Measurements from ENCODE around the gene WBP11.

The WBP11 gene

GRCh38 chr12:14824012-14824634, 20.8 kb upstream of the WBP11 start:
- no peak for FAIRE-seq

- FAIRE-seq, result no peak
These were observed 10.7 kb upstream of the WBP11 start, which contains the start of gene SMCO3 for GRCh38 chr12:14814014-14814413. Gene SMCO3 (minus strand): TSS chr12:14814182. CDS start chr12:14806680, 7,502 bp downstream.

- no peak for FAIRE-seq
These were observed 8.2 kb upstream of the WBP11 start for GRCh38 chr12:14811486-14811885.

GRCh38 chr12:14810953-14811483, 7.7 kb upstream of the WBP11 start:
- no peak for FAIRE-seq

GRCh38 chr12:14810167-14810952, 7.1 kb upstream of the WBP11 start:
- FAIRE-seq, result no peak

GRCh38 chr12:14803830-14804160, 517 bp upstream of the WBP11 start:
- no peak for FAIRE-seq

GRCh38 chr12:14802721-14803010, 612 bp downstream of the WBP11 start:
- FAIRE-seq, result no peak

- FAIRE-seq, result no peak
These were observed 1.0 kb downstream of the WBP11 start for GRCh38 chr12:14802247-14802646.

- FAIRE-seq, result no peak
These were observed 8.2 kb downstream of the WBP11 start for GRCh38 chr12:14795028-14795448.

- FAIRE-seq, result no peak
These were observed 17.7 kb downstream of the WBP11 start for GRCh38 chr12:14785568-14785967.

GRCh38 chr12:14784471-14784870, 18.8 kb downstream of the WBP11 start:
- FAIRE-seq, result no peak

- FAIRE-seq, result no peak
These were observed 20.5 kb downstream of the WBP11 start for GRCh38 chr12:14782756-14783155.

- FAIRE-seq, result no peak
These were observed 21.7 kb downstream of the WBP11 start for GRCh38 chr12:14781563-14781962.

GRCh38 chr12:14780859-14781258, 22.4 kb downstream of the WBP11 start:
- FAIRE-seq, result no peak

GRCh38 chr12:14779834-14780233, 23.4 kb downstream of the WBP11 start:
- FAIRE-seq, result no peak

- FAIRE-seq, result no peak
These were observed 26.0 kb downstream of the WBP11 start for GRCh38 chr12:14777271-14777670.

- no peak for FAIRE-seq
These were observed 26.9 kb downstream of the WBP11 start for GRCh38 chr12:14776236-14776961.

- FAIRE-seq, result no peak
These were observed 27.7 kb downstream of the WBP11 start for GRCh38 chr12:14775636-14775980.

GRCh38 chr12:14774906-14775635, 28.2 kb downstream of the WBP11 start:
- no peak for FAIRE-seq

- no peak for FAIRE-seq
These were observed 29.0 kb downstream of the WBP11 start for GRCh38 chr12:14774074-14774905.

- no peak for FAIRE-seq
These were observed 29.6 kb downstream of the WBP11 start for GRCh38 chr12:14773685-14774073.

GRCh38 chr12:14772946-14773345, 30.3 kb downstream of the WBP11 start:
- no peak for FAIRE-seq

Data from colon (tissue), 2 donors.